GM19193 (cell line): ENCODE measurements around the gene RPL13.

Source experiments
- POLR2A ChIP-seq: IDR thresholded peaks from 4 replicates; pipeline ENCODE4 v1.6.1; 2011; ENCODE audit not compliant: insufficient read depth, insufficient read length; ENCODE audit errors: extremely low read depth

RPL13 gene

GRCh38 chr16:89606006-89606405, 45.5 kb downstream of the RPL13 start:
- no peak for TF ChIP-seq POLR2A

DNA sequence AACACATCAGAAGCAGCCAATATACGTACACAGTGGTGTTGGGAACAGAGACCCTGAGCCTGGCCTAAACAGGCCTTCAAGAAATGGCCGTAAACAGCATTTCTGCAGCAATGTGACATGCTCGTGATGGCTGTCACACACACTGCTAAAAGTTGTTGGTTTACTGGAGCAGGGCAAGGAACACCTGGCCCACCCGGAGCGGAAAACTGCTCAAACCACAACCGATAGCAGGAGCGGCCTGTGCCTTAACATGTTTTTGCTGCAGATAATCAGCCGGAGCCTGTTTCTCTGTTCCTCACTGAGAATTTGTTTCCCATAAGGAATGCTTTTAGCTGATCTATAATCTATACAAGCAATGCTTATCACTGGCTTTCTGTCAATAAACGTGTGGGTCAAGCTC, 47.0 kb downstream of the RPL13 start:
- TF ChIP-seq POLR2A: no peak

GRCh38 chr16:89607937-89608740, 47.7 kb downstream of the RPL13 start:
- no peak for TF ChIP-seq POLR2A

DNA sequence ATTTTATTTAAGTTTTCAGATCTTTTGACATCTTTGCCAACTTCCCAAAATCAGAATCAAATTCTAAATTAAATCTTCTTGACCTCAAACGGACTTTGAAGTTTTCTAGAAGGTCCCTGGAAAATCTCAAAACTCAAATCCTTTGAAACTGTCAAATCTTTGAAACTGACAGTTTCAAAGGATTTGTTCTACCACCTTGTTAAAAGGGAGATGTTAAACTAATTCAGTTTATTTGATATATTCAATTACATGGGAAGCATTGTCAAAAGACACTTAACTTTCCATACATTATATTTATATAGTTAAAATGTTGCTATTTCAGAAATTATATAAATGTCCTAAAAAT, 49.6 kb downstream of the RPL13 start:
- TF ChIP-seq POLR2A: no peak

- TF ChIP-seq POLR2A: no peak
Measured at GRCh38 chr16:89612415-89613166, 52.1 kb downstream of the RPL13 start.

GRCh38 chr16:89613231-89613953, 52.9 kb downstream of the RPL13 start, which contains the start of gene DPEP1:
TSS of gene DPEP1 (plus strand) at chr16:89613642. CDS start at chr16:89630411, 16,769 bp downstream.
- no peak for TF ChIP-seq POLR2A

- no peak for TF ChIP-seq POLR2A
Measured at GRCh38 chr16:89613954-89614459, 53.5 kb downstream of the RPL13 start.
